Testis (tissue), 3 donors: Measurements from ENCODE around the gene P4HTM. TPM values are rescaled to one million over a fixed set of nuclear protein-coding genes. Genes with fewer than 3 reads are reported as not detected.

Experiments
- DNase-seq: peaks from one replicate; pipeline ENCODE4 v3.0.0-alpha.2; 2019
- H3K27ac ChIP-seq, 2 donors: fragments of 200-600 bp; sonication (generic); one replicate each; pipeline ENCODE4 v1.5.1; 2019
- H3K27me3 ChIP-seq: fragments of 200-600 bp; sonication (generic); one replicate; pipeline ENCODE4 v1.5.1; 2019
- H3K36me3 ChIP-seq: fragments of 200-600 bp; sonication (generic); one replicate; pipeline ENCODE4 v1.5.1; 2017; ENCODE audit warnings: low read depth; ENCODE audit errors: missing control alignments
- H3K4me1 ChIP-seq: fragments of 200-600 bp; sonication (generic); one replicate; pipeline ENCODE4 v1.5.1; 2019
- H3K4me3 ChIP-seq, 2 donors: fragments of 200-600 bp; sonication (generic); one replicate each; pipeline ENCODE4 v1.5.1; 2017 to 2019
- H3K9me3 ChIP-seq: fragments of 200-600 bp; sonication (generic); one replicate; pipeline ENCODE4 v1.5.1; 2017
- POLR2A ChIP-seq: fragments of 450-650 bp; IDR thresholded peaks from one replicate; pipeline ENCODE4 v1.6.1; 2017; ENCODE audit warnings: antibody characterized with exemption, mild to moderate bottlenecking, moderate library complexity
- WGBS, 2 donors: methylation state at CpG; one replicate each; pipeline ENCODE4 v1.1.5; 2018; 5-methylcytosine and 5-hydroxymethylcytosine counted together
- intact Hi-C: fragments of 100-400 bp; cut with DNase I; formaldehyde crosslinking; loops from one replicate; pipeline ENCODE4 v1.15.1; 2023; ENCODE audit warnings: low total_unique reads
- polyA plus RNA-seq: library from polyadenylated mRNA; stranded (reverse); fragments of 350-450 nt; fragmentation: Illumina TruSeq; extraction: RNeasy Lipid Tissue Mini Kit (QIAGEN cat#74804); gene quantifications from one replicate; pipeline ENCODE4 v1.2.3, GENCODE V29; 2014; ENCODE audit warnings: low read depth, low replicate concordance; ENCODE audit not compliant: insufficient read depth
- total RNA-seq, 2 donors: library from RNA; depleted of rRNA; stranded (reverse); fragments of >200 nt; gene quantifications; one replicate each; pipeline ENCODE4 v1.2.3, GENCODE V29; 2016
- TF ChIP-seq, protein P1 (sequence below), 3 experiments: fragments of 450-650 bp in 2 of 3; fragments of 200-600 bp in 1 of 3; sonication (generic) in 1 of 3; IDR thresholded peaks; one replicate each; pipeline ENCODE4 v1.5.1; 2016 to 2019; ENCODE audit warnings: antibody characterized with exemption in 3 of 3, mild to moderate bottlenecking in 2 of 3, moderate library complexity in 1 of 3

The P4HTM gene
- total and polyA plus RNA-seq, 3 donors from 2014 or later, result 52.3 to 122 (median 107) TPM

DNA sequence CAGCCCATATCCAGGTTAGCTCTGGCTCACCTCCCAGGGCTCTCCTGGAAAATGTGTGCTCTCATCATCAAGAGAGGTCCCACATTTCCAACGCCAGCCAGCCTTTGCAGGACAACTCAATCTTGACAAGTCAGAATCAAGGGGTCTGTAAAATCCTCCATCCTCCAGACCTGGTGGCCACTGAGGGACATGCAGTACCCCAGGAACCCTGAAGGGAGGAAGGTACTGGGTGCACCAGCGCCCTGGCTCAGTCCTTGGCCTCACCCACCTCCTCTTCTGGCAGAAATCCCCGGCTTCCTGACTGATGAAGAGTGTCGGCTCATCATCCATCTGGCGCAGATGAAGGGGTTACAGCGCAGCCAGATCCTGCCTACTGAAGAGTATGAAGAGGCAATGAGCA lies 11.1 kb downstream of the P4HTM start:
- no peak for TF ChIP-seq POLR2A
- intact Hi-C loops, result no loop called here
- H3K4me3 ChIP-seq, result no peak overlapping the region
- H3K4me1 ChIP-seq, result peaks cover 2% of the 10 kb centered on the region
- H3K27me3 ChIP-seq, result no peaks in the 10 kb centered on the region
- H3K9me3 ChIP-seq, result no peaks in the 10 kb centered on the region
- DNase-seq, result no peak
- H3K27ac ChIP-seq, result no peak overlapping the region
- H3K36me3 ChIP-seq, result no peaks in the 10 kb centered on the region
- 90 to 92% methylated on average over 2 to 6 of the region's 6 CpGs for WGBS, 2 donors

DNA sequence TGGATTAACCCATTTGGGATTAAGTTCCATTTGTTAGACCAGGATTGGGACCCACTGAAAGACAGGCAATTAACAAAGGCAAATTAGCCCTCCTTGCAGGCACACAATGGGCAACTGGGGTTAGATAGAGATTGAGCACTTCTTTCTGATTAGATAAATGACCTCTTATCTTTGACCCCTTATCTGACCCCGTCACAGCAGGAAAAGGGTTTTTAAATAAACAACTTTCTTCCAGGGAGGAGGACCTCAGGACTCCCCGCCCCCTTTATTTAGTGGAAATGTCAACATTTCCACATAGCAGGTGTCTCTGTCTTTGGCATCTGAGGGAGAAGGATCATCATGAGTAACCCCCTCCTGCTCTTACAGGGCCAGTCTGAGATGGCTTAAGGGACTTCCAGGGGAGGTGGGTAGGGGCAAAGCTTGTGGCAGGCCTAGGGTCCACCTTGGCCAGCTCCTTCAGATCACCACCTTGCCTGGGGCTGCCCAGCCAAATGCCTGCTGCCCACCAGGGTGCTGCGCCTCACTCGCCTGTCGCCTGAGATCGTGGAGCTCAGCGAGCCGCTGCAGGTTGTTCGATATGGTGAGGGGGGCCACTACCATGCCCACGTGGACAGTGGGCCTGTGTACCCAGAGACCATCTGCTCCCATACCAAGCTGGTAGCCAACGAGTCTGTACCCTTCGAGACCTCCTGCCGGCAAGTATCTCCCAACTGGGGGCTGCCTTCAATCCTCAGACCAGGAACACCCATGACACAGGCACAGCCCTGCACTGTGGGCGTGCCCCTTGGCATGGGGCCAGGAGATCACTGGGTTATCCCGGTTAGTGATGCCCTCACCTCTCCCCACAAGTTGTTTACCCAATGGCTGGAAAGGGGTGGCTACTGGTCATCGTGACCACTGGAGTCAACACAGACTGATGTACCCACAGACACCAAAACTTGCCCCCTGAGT lies 14.6 kb downstream of the P4HTM start:
- intact Hi-C loops, result no loop called here
- Histone ChIP-seq H3K27ac (no peak overlapping the region), H3K9me3 (no peaks in the 10 kb centered on the region), H3K4me3 (no peak overlapping the region), H3K36me3 (no peaks in the 10 kb centered on the region), H3K27me3 (no peaks in the 10 kb centered on the region), H3K4me1 (peaks cover 17% of the 10 kb centered on the region)
- TF ChIP-seq, protein P1, sequence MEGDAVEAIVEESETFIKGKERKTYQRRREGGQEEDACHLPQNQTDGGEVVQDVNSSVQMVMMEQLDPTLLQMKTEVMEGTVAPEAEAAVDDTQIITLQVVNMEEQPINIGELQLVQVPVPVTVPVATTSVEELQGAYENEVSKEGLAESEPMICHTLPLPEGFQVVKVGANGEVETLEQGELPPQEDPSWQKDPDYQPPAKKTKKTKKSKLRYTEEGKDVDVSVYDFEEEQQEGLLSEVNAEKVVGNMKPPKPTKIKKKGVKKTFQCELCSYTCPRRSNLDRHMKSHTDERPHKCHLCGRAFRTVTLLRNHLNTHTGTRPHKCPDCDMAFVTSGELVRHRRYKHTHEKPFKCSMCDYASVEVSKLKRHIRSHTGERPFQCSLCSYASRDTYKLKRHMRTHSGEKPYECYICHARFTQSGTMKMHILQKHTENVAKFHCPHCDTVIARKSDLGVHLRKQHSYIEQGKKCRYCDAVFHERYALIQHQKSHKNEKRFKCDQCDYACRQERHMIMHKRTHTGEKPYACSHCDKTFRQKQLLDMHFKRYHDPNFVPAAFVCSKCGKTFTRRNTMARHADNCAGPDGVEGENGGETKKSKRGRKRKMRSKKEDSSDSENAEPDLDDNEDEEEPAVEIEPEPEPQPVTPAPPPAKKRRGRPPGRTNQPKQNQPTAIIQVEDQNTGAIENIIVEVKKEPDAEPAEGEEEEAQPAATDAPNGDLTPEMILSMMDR (IDR thresholded peaks at IDR 0.05), result no peak
- TF ChIP-seq POLR2A, result no peak
- DNase-seq, result no peak
- 90 to 94% methylated on average over 16 of the region's 16 CpGs for WGBS, 2 donors

DNA sequence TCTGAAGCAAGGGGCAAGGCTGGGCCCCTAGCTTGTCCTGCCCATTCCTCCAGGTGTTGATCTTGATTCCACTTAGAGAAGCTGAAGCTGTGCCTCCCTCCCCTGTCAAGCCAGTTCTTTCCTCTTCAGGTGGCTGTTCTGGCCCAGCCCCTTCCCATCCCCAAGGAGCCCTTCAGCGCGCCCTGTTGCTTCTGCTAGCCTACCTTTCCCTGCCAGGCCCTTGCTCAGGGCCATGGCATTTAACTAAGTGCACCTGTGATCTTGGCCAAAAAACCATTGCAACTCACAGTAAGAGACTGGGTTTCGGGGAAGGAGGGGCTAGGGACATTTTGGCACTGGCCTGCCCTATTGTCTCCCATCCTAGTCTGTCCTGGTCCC lies 15.3 kb downstream of the P4HTM start:
- Histone ChIP-seq H3K27ac (no peak overlapping the region), H3K27me3 (no peaks in the 10 kb centered on the region), H3K9me3 (no peaks in the 10 kb centered on the region), H3K4me1 (peaks cover 17% of the 10 kb centered on the region), H3K36me3 (no peaks in the 10 kb centered on the region), H3K4me3 (no peak overlapping the region)
- 97 to 100% methylated on average over 3 of the region's 3 CpGs for WGBS, 2 donors
- no peak for TF ChIP-seq POLR2A
- TF ChIP-seq, protein P1 (IDR thresholded peaks at IDR 0.05), result no peak
- no peak for DNase-seq
- intact Hi-C loops, result no loop called here

DNA sequence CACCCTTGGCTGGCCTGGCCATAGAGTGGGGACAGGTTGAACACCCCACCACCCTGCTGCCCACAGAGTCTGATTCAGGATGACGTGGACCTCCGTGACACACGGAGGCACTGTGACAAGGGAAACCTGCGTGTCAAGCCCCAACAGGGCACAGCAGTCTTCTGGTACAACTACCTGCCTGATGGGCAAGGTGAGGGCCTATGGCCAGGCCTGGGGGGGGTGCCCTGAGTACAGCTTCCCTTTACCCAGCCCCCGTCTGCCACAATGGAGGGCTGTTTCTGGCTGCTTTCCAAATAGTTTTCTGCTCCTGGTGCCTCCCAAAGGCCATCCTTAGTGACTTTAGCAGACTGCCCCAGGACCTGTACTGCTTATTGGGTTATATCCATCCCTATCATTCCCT lies 16.0 kb downstream of the P4HTM start:
- intact Hi-C loops, result no loop called here
- peaks cover 17% of the 10 kb centered on the region for H3K4me1 ChIP-seq
- DNase-seq, result no peak
- H3K27me3 ChIP-seq, result no peaks in the 10 kb centered on the region
- H3K4me3 ChIP-seq, result no peak overlapping the region
- WGBS, 2 donors, result 93% methylated on average over 4 to 5 of the region's 5 CpGs
- peak overlapping the region; percentile 96 to 98 for H3K27ac ChIP-seq
- no peaks in the 10 kb centered on the region for H3K36me3 ChIP-seq
- H3K9me3 ChIP-seq, result no peaks in the 10 kb centered on the region
- no peak for TF ChIP-seq POLR2A
- TF ChIP-seq, protein P1 (IDR thresholded peaks at IDR 0.05), result no peak

DNA sequence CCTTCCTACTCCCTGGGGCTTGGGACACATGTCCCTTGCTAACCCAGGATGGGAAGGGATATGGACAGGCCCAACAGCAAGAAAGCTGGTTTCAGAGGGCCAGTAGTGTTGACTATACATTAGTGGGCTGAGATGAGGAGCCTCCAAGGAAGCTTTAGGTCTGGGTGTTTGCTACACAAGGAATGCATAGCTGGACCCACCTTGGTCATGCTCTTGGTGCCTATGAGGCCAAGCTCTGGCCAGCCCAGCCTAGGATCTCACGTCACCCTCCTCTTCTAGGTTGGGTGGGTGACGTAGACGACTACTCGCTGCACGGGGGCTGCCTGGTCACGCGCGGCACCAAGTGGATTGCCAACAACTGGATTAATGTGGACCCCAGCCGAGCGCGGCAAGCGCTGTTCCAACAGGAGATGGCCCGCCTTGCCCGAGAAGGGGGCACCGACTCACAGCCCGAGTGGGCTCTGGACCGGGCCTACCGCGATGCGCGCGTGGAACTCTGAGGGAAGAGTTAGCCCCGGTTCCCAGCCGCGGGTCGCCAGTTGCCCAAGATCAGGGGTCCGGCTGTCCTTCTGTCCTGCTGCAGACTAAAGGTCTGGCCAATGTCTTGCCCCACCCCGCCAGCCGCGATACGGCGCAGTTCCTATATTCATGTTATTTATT lies 16.5 kb downstream of the P4HTM start:
- Histone ChIP-seq H3K36me3 (no peaks in the 10 kb centered on the region), H3K4me3 (peak overlapping the region; percentile 74 to 95), H3K4me1 (peaks cover 17% of the 10 kb centered on the region), H3K9me3 (no peaks in the 10 kb centered on the region), H3K27ac (peak overlapping the region; percentile 96 to 98), H3K27me3 (no peaks in the 10 kb centered on the region)
- peak; percentile 56 for DNase-seq
- 0% methylated on average over 18 of the region's 32 CpGs; no CpG with 5 or more reads in 1 of the 2 donors for WGBS, 2 donors
- intact Hi-C loops, result no loop called here
- TF ChIP-seq, protein P1 (IDR thresholded peaks at IDR 0.05), result no peak
- TF ChIP-seq POLR2A, result no peak
